ENCODE measurements around the gene HSPE1. TPM values are rescaled to one million over a fixed set of nuclear protein-coding genes. Genes with fewer than 3 reads are reported as not detected.

Gene HSPE1
- total RNA-seq, 2 donors from 2014 or later: 264 to 275 TPM

DNA sequence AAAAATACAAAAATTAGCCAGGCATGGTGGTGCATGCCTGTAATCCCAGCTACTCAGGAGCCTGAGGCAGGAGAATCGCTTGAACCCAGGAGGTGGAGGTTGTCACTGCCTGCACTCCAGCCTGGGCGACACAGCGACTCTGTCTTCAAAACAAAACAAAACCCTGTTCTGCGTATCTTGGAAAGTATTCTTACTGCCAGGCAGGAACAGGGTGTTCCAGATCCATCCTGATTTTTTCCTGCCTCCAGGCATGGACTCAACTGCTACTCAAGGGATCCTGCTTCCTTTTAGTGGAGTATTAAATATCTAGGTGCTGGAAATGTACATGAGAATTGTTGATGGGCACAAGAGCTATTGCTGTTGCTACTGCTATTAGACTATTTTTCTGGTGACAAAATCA lies 12.8 kb upstream of the HSPE1 start:
- Mint-ChIP-seq H3K27ac (no peak overlapping the region), H3K36me3 (peaks cover 26 to 82% of the 10 kb centered on the region in 2 donors), H3K9me3 (peaks cover 0 to 9% of the 10 kb centered on the region in 2 donors)
- no peak for DNase-seq (ENCODE audit: low spot score in 2 of 2)
- no peak for ATAC-seq

DNA sequence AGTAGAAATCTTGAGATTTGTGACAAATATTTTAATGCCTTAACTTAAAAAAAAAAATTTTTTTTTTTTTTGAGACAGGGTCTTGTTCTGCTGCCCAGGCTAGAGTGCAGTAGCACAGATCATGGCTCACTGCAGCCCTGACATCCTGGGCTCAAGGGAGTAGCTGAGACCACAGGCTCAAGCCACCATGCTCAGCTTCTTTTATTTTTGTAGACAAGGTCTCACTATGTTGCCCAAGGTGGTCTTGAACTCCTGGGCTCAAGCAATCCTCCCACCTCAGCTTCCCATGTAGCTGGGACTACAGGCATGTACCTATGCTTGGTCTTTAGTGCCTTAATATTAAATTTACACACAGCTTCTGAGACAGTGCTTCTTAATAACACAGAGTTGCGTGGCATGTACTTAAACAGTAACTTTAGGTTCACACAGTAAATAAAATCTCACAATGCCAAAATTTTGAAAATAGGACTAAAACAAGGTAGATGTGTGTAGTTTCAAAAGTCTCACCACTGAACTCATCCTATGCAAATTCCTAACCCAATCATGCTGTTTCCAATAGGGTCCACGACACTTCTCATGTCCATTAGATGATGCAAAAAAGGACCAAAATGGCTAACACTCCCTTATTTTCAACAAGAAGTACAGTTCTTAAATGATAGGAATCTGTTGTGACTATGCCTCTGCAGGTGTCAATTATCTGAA lies 4.6 kb upstream of the HSPE1 start:
- ATAC-seq: no peak
- Mint-ChIP-seq H3K36me3 (peaks cover 60 to 72% of the 10 kb centered on the region in 2 donors), H3K27ac (peak overlapping the region; percentile 59 to 96), H3K9me3 (no peaks in the 10 kb centered on the region)
- DNase-seq (ENCODE audit: low spot score in 2 of 2): no peak

DNA sequence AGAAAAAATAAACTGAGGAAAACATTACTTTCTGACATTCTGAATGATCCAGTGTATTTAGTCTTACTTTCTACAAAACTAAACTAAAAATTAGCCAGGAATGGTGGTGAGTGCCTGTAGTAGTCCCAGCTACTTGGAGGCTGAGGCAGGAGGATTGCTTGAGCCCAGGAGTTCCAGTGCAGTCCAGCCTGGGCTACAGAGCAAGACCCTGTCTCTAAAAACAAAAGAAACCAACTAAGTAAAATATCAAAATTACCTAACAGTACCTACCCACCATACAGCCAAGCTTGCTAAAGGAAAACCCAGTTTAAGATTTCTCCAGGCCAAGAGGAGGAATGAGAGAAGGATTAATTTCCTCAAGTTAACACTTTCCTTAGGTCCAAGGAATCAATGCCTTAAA lies 3.5 kb upstream of the HSPE1 start:
- DNase-seq (ENCODE audit: low spot score in 2 of 2): no peak
- H3K9me3 Mint-ChIP-seq: no peaks in the 10 kb centered on the region
- H3K27ac Mint-ChIP-seq: peak overlapping the region; percentile 59 to 96
- H3K36me3 Mint-ChIP-seq: peaks cover 64 to 72% of the 10 kb centered on the region in 2 donors
- no peak for ATAC-seq

DNA sequence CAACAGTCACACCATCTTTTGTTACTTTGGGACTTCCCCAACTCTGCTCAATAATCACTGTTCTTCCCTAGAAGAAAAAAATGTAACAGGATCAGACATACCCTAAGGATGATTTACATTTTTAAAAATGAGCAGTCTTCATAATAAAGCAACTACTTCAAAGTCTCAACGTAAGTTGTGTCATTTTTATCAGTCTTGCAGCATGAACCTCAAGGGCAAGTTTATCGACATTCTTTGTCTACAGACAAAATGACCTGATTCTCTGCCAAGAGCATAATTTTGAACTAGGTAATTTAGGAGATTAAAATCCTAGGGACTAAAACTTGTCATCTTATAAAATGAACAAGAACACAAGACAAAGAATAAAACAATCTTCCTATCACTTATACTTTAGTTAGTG lies 2.9 kb upstream of the HSPE1 start:
- ATAC-seq (no peak), DNase-seq (ENCODE audit: low spot score in 2 of 2) (no peak)
- H3K9me3 Mint-ChIP-seq: no peaks in the 10 kb centered on the region
- peak overlapping the region; percentile 96 to 98 for H3K27ac Mint-ChIP-seq
- peaks cover 69 to 77% of the 10 kb centered on the region in 2 donors for H3K36me3 Mint-ChIP-seq

DNA sequence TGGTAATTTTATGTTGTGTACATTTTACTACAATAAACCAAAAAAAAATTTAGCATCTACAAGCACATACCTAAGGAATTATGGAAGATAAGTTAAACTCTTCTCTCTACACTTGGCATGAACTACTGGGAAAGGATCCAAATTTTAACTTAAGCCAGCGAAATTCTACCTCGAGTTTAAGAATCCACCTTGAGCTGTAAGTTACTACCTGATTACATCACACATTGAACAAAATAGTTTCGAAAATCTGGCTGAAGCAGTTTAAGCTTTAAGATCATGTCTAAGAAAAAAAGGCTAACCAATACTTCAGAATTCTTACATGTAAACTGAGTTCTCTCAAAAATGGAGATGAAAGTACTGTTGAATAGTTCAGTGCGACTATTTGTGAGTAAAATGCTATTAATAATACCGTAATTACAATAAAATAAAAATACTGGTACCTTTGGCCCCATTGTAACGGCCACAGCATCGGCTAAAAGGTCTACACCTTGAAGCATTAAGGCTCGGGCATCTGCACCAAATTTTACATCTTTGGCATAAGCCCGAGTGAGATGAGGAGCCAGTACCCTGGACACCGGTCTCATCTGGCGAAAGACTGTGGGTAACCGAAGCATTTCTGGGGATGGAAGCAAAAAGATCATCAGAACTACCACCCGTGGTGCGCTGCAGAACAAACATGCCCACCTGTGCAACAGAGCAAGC lies 1.8 kb upstream of the HSPE1 start:
- DNase-seq (ENCODE audit: low spot score in 2 of 2): no peak
- Mint-ChIP-seq H3K9me3 (no peaks in the 10 kb centered on the region), H3K27ac (peak overlapping the region; percentile 96 to 98), H3K36me3 (peaks cover 67 to 76% of the 10 kb centered on the region in 2 donors)
- ATAC-seq: no peak

DNA sequence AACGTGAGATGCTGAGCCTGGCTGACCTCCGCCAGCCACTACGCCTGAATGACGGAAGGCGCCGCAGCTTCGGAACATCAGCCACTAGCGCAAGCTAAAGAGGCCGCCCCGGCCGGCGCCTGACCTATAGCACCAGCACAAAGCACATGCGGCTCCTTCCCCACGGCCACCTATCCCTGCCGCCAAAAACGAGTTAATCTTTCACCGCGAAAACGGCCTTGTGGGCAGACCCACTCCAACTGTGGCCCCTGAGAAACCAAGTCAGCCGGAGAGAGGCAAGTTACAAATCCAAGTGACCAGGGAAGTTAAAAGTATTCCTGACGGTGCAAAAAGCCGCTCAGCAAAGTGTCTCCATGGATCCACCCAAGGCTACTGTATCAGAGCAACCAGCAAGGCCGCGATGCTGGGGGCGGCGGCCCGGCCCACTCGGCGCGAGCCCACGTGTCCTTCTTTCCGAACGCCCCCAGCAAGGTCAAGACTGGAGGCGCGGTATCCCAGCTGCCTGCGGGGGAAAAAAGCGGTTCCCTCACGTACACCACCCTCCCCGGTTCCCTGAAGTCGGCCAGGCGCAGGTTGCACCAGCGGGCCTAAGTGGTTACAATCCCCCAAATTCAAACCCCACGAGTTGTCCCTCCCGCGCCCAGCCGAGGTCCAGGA lies 1.1 kb upstream of the HSPE1 start:
- peak overlapping the region; percentile 96 to 98 for H3K27ac Mint-ChIP-seq
- DNase-seq (ENCODE audit: low spot score in 2 of 2) (peak; percentile 56 to 80), ATAC-seq (peak in 1 of 2 donors; percentile 35)
- peaks cover 73 to 81% of the 10 kb centered on the region in 2 donors for H3K36me3 Mint-ChIP-seq
- H3K9me3 Mint-ChIP-seq: no peaks in the 10 kb centered on the region

DNA sequence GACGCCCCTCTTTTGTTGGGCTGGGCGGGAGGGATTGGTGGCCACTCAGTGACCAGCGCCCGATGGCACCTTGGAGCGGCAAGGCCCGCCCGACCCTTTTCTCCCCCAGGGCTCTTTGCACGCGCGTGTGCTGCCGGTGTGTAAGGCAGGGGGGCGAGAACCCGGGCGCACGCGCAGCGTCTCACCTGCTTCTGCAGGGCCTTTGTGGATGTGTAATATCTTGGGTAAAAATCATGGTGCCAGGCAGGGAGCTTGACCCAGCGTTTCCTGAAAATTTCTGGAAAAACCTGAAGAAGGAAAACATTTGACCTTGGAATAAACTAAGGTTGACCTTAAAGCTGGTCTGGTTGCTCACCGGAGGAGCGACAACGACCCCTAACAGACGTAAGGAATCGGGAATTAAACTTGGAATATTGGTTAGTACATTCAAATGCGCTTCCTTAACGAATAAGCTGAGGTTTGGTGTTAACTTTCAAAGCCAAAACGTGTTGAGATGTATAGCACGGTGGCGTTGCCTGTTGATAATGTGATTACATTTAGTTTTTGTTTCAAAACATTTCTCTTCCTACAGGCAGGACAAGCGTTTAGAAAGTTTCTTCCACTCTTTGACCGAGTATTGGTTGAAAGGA lies 438 bp downstream of the HSPE1 start:
- peaks cover 71 to 80% of the 10 kb centered on the region in 2 donors for H3K36me3 Mint-ChIP-seq
- ATAC-seq (peak; percentile 0 to 2), DNase-seq (ENCODE audit: low spot score in 2 of 2) (no peak)
- no peaks in the 10 kb centered on the region for H3K9me3 Mint-ChIP-seq
- peak overlapping the region; percentile 95 to 96 for H3K27ac Mint-ChIP-seq

DNA sequence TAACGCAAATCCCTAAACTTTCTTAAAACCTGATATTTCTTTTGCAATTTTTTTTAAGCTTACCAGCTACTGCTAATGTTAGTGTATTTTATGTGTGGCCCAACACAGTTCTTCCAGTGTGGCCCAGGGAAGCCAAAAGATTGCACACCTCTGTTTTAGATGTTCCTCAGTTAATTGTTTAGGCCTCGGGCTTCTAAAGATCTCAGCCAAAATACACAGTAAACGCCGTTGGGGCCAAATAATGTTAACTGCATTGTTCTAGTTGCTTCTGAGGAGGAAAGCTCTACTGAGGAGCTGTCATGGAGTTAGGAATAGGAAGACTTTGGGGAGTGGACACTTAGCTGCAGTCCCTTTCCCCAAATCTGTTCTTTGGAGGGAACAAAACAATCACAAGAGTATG lies 2.0 kb downstream of the HSPE1 start:
- Mint-ChIP-seq H3K36me3 (peaks cover 55 to 64% of the 10 kb centered on the region in 2 donors), H3K9me3 (no peaks in the 10 kb centered on the region), H3K27ac (peak overlapping the region; percentile 95 to 96)
- ATAC-seq (no peak), DNase-seq (ENCODE audit: low spot score in 2 of 2) (no peak)

DNA sequence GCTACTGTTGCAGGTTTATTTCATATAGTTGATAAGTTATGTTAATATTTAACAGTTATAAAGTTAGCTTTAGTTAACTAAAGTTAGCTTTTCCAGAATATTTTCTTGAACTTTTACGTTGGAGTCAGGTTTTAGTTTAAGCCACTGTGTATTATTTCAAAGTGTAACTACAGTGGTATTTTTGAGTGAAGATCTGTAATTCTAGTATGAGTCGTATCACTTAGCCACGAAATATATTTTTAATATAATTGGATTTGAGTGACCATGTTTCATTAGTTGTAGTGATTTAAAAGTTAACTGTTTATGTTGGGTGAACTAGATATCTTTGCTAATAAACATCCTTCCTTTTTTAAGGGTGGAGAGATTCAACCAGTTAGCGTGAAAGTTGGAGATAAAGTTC lies 2.5 kb downstream of the HSPE1 start:
- no peaks in the 10 kb centered on the region for H3K9me3 Mint-ChIP-seq
- peaks cover 50 to 60% of the 10 kb centered on the region in 2 donors for H3K36me3 Mint-ChIP-seq
- peak overlapping the region; percentile 95 to 96 for H3K27ac Mint-ChIP-seq
- DNase-seq (ENCODE audit: low spot score in 2 of 2): no peak
- ATAC-seq: no peak

DNA sequence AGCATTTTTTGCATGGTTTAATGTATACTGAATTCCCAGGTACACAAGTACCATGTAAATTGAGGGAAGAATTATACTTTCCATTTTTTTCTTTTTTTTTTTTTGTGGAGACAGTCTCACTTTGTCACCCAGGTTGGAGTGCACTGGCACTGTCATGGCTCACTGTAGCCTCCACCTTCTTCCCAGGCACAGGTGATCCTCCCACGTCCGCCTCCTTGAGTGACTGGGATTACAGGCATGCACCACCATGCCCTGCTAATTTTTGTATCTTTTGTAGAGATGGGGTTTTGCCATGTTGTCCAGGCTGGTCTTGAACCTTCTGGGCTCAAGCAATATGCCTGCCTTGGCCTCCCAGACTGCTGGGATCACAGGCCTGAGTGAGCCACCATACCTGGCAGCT lies 3.8 kb downstream of the HSPE1 start:
- no peak for ATAC-seq
- no peaks in the 10 kb centered on the region for H3K9me3 Mint-ChIP-seq
- DNase-seq (ENCODE audit: low spot score in 2 of 2): no peak
- peaks cover 37 to 46% of the 10 kb centered on the region in 2 donors for H3K36me3 Mint-ChIP-seq
- H3K27ac Mint-ChIP-seq: peak overlapping the region in 1 of 2 donors; percentile 84

DNA sequence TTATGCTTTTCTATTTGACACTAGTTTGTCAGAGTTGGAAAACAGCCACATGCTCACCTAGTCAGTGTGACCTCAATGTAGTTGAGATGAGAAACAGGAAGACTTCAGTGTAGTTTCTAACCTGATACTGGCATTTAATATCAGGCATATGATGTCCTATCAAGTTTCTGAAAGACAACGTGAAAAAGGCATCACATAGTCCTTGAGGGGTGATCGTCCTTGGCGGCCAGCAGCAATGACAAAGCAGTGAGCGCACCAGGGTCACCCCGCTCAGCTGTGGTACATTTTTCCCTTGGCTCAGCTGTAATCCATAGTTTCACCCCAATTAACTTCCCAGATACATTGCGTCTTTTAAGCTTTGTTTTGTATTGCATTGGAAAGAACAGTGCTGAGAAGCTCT lies 4.3 kb downstream of the HSPE1 start:
- H3K9me3 Mint-ChIP-seq: no peaks in the 10 kb centered on the region
- H3K36me3 Mint-ChIP-seq: peaks cover 35 to 44% of the 10 kb centered on the region in 2 donors
- no peak overlapping the region for H3K27ac Mint-ChIP-seq
- ATAC-seq (no peak), DNase-seq (ENCODE audit: low spot score in 2 of 2) (no peak)

DNA sequence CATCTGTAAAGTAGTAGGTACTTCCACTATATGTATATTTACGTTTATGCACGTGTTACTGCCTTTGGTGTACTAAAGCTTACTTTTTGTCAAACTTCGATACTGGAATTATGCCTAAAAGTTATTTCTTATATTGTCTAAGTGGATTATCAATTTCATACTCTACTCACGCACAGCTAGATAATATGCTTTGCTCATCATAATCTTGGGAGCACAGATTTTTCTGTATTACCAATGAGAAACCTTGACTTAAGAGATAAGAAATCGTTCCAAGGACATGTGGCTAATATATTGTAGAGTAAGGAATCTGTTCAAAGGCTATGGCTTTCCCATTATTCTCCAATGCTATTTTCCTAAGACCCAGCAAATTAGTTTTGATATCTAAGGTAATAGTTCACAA lies 6.5 kb downstream of the HSPE1 start:
- no peak for ATAC-seq
- no peak for DNase-seq (ENCODE audit: low spot score in 2 of 2)
- no peaks in the 10 kb centered on the region for H3K9me3 Mint-ChIP-seq

DNA sequence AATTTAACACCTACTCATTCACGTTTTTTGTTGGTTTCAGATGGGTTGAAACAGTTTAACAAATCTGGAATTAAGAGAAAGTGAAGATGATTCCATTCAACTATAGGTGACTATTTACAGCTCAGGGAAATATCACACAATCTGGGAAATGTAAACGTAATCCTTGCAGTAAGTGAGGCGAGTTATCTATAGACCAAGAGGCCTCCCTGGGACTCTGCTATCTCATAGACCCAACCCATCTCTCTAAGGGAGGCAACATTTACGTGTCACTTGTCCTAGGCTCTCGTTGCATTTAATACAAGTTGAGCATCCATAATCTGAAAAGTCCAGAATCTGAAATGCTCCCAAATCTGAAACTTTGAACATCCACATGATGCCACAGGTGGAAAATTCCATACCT lies 13.7 kb downstream of the HSPE1 start:
- DNase-seq (ENCODE audit: low spot score in 2 of 2) (no peak), ATAC-seq (no peak)
- no peak overlapping the region for H3K27ac Mint-ChIP-seq
- no peaks in the 10 kb centered on the region for H3K9me3 Mint-ChIP-seq
- peaks cover 13 to 15% of the 10 kb centered on the region in 2 donors for H3K36me3 Mint-ChIP-seq

More for the DNA sequence above, 6.5 kb downstream of the HSPE1 start:
- H3K27ac Mint-ChIP-seq: no peak overlapping the region
- H3K36me3 Mint-ChIP-seq: peaks cover 19 to 28% of the 10 kb centered on the region in 2 donors

DNA sequence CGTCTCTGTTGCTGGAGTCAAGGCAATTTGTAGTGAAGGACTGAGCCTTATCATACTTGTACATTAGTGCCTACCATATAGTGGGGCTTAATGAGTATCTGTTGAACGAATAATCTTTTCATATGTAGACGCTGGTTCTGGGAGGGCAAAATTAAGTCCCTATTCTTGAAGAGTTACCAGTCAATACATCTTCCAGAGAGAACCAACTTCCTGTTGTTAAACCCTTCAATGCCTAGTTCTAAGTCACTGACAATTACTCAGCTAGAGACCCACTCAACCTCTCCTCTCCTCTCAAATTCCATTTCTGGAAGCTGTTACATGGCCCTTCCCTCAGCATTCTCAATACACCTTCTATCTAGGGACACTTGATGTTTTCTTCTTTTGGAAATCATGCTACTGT lies 14.6 kb downstream of the HSPE1 start:
- Mint-ChIP-seq H3K36me3 (peaks cover 13 to 15% of the 10 kb centered on the region in 2 donors), H3K27ac (peak overlapping the region; percentile 89 to 97), H3K9me3 (no peaks in the 10 kb centered on the region)
- ATAC-seq (no peak), DNase-seq (ENCODE audit: low spot score in 2 of 2) (no peak)

DNA sequence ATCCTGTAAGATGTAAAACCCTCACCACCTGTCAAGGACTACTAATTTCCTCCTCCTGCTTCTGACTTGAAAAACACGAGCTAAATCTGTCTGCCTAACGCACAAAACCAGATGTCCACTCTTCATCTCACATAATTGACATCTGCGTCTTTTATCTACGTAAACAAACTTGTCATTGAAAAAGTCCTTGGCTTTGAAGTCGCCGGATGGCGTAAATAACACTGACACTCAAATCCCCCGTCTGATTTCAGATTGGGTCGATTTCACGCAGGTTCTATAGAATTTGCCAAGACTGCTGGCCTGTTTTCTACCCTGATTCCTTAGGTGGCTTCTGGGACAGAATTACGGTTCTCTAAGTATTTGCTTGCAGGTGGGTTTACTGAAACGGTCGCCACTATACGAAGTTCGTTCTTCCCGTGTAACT lies 15.1 kb downstream of the HSPE1 start:
- ATAC-seq: peak; percentile 3 to 10
- H3K9me3 Mint-ChIP-seq: no peaks in the 10 kb centered on the region
- peak overlapping the region; percentile 89 to 97 for H3K27ac Mint-ChIP-seq

DNA sequence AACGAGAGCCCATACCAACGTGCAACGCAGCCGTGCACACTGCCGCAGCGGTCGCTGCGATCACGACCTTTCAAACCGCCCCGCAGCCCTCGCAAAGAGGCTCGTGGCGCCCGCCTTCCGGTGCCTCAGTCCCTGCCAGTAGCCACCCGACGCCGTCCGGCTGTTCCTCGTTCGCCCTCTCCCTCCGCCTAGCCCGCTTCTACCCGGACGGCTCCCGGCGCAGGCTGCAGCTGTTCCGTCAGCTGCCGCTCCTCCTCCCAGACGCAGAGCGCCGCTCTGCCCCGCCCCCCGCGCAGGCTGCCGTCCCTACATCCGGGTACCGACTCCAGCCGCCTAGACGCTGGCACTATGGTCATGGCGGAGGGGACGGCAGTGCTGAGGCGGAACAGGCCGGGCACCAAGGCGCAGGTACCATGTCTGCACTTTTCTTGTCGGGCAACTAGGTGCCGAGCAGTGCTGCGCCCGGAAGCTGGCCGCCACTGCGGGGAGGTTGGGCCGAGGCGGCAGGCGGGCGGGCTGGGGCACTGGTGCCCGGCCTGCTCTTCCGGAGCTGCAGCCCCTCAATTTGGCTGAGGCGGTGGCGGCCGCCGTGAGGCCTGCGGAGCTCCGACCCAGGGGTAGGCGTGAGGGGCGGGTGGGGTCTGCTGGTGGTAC lies 15.7 kb downstream of the HSPE1 start, which contains the start of gene MOB4:
TSS of gene MOB4 (plus strand) at position 328 of the 654 bp plus-strand sequence. CDS start at position 349, 21 bp downstream.
- peak; percentile 97 to 98 for ATAC-seq
- Mint-ChIP-seq H3K27ac (peak within 1 kb of the TSS; percentile 89 to 98), H3K9me3 (peaks cover 0 to 1% of the 10 kb centered on the region in 2 donors)

More for the DNA sequence above, 15.1 kb downstream of the HSPE1 start:
- DNase-seq (ENCODE audit: low spot score in 2 of 2): no peak
- H3K36me3 Mint-ChIP-seq: peaks cover 16 to 19% of the 10 kb centered on the region in 2 donors

More for the DNA sequence above, 15.7 kb downstream of the HSPE1 start, which contains the start of gene MOB4:
- peak; percentile 92 to 96 for DNase-seq (ENCODE audit: low spot score in 2 of 2)
- H3K36me3 Mint-ChIP-seq: peaks cover 21 to 25% of the 10 kb centered on the region in 2 donors

Measured in activated naive CD4-positive, alpha-beta T cell treated with anti-CD3 and anti-CD28 coated beads, Interleukin-2, amount 50 U/mL, for 72 hours (primary cell).